ENCODE measurements around the gene CHN2.

CHN2 gene

DNA sequence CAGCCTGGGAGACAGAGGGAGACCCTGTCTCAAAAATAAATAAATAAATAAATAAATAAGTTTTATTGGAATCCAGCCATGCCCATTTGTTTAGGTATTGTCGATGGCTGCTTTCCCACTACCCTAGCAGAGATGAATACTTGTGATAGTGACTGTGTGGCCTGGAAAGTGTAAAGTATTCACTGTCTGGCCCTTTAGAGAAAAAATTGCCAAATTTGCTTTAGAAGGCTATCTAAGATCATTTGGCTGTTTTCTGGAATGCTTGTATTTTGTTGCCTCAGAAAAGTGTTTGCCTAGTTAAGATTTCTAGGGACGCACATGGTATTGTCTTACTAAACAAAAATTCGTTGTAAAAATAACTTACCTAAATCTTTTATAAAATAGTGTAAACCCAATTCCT is 35.4 kb downstream of the CHN2 start:
- TF ChIP-seq, protein P1, sequence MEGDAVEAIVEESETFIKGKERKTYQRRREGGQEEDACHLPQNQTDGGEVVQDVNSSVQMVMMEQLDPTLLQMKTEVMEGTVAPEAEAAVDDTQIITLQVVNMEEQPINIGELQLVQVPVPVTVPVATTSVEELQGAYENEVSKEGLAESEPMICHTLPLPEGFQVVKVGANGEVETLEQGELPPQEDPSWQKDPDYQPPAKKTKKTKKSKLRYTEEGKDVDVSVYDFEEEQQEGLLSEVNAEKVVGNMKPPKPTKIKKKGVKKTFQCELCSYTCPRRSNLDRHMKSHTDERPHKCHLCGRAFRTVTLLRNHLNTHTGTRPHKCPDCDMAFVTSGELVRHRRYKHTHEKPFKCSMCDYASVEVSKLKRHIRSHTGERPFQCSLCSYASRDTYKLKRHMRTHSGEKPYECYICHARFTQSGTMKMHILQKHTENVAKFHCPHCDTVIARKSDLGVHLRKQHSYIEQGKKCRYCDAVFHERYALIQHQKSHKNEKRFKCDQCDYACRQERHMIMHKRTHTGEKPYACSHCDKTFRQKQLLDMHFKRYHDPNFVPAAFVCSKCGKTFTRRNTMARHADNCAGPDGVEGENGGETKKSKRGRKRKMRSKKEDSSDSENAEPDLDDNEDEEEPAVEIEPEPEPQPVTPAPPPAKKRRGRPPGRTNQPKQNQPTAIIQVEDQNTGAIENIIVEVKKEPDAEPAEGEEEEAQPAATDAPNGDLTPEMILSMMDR (IDR thresholded peaks at IDR 0.05; ENCODE audit: insufficient read depth, low read length, poor library complexity, severe bottlenecking), result no peak
- TF ChIP-seq EZH2phosphoT487 (conservative IDR thresholded peaks at IDR 0.05; ENCODE audit: low read length), result no peak
- no peaks in the 10 kb centered on the region for H3K9me3 ChIP-seq (ENCODE audit: insufficient read depth, low read length)
- H3K27ac ChIP-seq (ENCODE audit: low read depth, low read length), result no peak overlapping the region
- H3K9me2 ChIP-seq (replicated peaks; ENCODE audit: insufficient read depth, low read length), result no peaks in the 10 kb centered on the region
- no peaks in the 10 kb centered on the region for H3K79me2 ChIP-seq (ENCODE audit: insufficient read depth, low read length)
- H3K4me2 ChIP-seq (ENCODE audit: low read depth, low read length, poor library complexity, severe bottlenecking), result no peak overlapping the region
- H3F3A ChIP-seq (ENCODE audit: insufficient read depth), result no peaks in the 10 kb centered on the region
- no peak overlapping the region for H3K9ac ChIP-seq (ENCODE audit: low read length)
- no peaks in the 10 kb centered on the region for H4K20me1 ChIP-seq (ENCODE audit: low read depth, low read length)
- H3K27me3 ChIP-seq (ENCODE audit: low read length), result no peaks in the 10 kb centered on the region
- no peaks in the 10 kb centered on the region for H3K36me3 ChIP-seq (ENCODE audit: low read length)
- no peak overlapping the region for H3K4me3 ChIP-seq (ENCODE audit: insufficient read depth, low read length, poor library complexity, severe bottlenecking)
- H2AFZ ChIP-seq (ENCODE audit: low read depth, low read length, severe bottlenecking), result no peak overlapping the region

DNA sequence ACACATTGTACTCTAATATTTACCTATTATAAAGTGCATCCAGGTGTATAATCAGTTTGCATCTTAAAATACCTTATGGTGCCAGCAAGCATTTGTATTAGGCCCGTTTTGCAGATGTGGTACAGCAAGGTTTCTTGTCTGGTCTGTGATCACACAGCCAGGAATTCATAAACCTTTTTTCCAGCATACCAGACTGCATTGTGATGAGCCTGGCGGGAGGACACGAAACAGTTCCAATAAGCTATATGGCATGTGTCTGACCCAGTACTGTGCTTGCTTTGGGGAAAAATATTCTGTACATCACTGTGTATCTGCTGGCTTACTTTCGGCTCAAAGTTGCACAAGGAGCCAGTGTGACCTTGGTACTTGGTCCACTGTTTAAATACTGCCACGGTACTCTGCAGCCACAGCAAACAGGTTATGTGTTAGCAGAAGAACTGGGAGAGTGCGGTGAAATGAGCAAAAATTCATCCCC is 36.3 kb downstream of the CHN2 start:
- H3K9ac ChIP-seq (ENCODE audit: low read length), result no peak overlapping the region
- no peaks in the 10 kb centered on the region for H3K79me2 ChIP-seq (ENCODE audit: insufficient read depth, low read length)
- no peaks in the 10 kb centered on the region for H3K36me3 ChIP-seq (ENCODE audit: low read length)
- H2AFZ ChIP-seq (ENCODE audit: low read depth, low read length, severe bottlenecking), result no peak overlapping the region
- H3K27ac ChIP-seq (ENCODE audit: low read depth, low read length), result no peak overlapping the region
- no peaks in the 10 kb centered on the region for H4K20me1 ChIP-seq (ENCODE audit: low read depth, low read length)
- no peaks in the 10 kb centered on the region for H3F3A ChIP-seq (ENCODE audit: insufficient read depth)
- no peaks in the 10 kb centered on the region for H3K27me3 ChIP-seq (ENCODE audit: low read length)
- H3K9me3 ChIP-seq (ENCODE audit: insufficient read depth, low read length), result no peaks in the 10 kb centered on the region
- no peak for TF ChIP-seq EZH2phosphoT487 (conservative IDR thresholded peaks at IDR 0.05; ENCODE audit: low read length)
- TF ChIP-seq, protein P1 (IDR thresholded peaks at IDR 0.05; ENCODE audit: insufficient read depth, low read length, poor library complexity, severe bottlenecking), result no peak
- no peak overlapping the region for H3K4me3 ChIP-seq (ENCODE audit: insufficient read depth, low read length, poor library complexity, severe bottlenecking)
- no peak overlapping the region for H3K4me2 ChIP-seq (ENCODE audit: low read depth, low read length, poor library complexity, severe bottlenecking)
- H3K9me2 ChIP-seq (replicated peaks; ENCODE audit: insufficient read depth, low read length), result no peaks in the 10 kb centered on the region

DNA sequence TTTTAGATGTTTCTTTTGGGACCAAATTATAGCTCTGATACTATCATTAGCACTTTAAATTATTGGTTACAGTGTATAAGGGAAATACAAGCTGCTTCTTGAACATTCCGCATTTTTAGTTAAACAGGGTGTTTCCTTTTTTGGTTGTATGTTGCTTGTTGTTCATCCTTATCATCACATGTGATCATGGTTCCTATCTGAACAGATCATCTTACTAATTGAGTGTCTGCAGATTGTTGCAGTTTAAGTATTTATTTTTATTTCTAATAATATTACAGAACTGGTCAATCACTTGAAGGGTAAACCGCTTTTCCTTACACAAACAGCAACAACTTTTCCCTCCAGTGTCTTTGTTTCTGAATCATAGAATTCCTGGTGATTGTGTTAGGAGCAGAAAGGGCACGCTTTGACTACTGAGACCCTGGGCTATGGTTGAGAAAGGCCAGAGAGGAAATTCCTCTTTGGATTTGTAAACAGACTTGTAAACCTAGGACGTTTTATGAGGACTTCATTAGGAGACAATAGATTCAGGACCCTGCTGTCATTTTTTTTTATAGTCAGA is 37.2 kb downstream of the CHN2 start:
- H3K36me3 ChIP-seq (ENCODE audit: low read length), result no peaks in the 10 kb centered on the region
- no peaks in the 10 kb centered on the region for H3K9me2 ChIP-seq (replicated peaks; ENCODE audit: insufficient read depth, low read length)
- no peaks in the 10 kb centered on the region for H3K79me2 ChIP-seq (ENCODE audit: insufficient read depth, low read length)
- H3K4me3 ChIP-seq (ENCODE audit: insufficient read depth, low read length, poor library complexity, severe bottlenecking), result no peak overlapping the region
- H3K4me2 ChIP-seq (ENCODE audit: low read depth, low read length, poor library complexity, severe bottlenecking), result no peak overlapping the region
- H2AFZ ChIP-seq (ENCODE audit: low read depth, low read length, severe bottlenecking), result no peak overlapping the region
- no peaks in the 10 kb centered on the region for H4K20me1 ChIP-seq (ENCODE audit: low read depth, low read length)
- TF ChIP-seq EZH2phosphoT487 (conservative IDR thresholded peaks at IDR 0.05; ENCODE audit: low read length), result no peak
- TF ChIP-seq, protein P1 (IDR thresholded peaks at IDR 0.05; ENCODE audit: insufficient read depth, low read length, poor library complexity, severe bottlenecking), result no peak
- no peaks in the 10 kb centered on the region for H3K27me3 ChIP-seq (ENCODE audit: low read length)
- H3K9me3 ChIP-seq (ENCODE audit: insufficient read depth, low read length), result no peaks in the 10 kb centered on the region
- no peaks in the 10 kb centered on the region for H3F3A ChIP-seq (ENCODE audit: insufficient read depth)
- no peak overlapping the region for H3K9ac ChIP-seq (ENCODE audit: low read length)
- no peak overlapping the region for H3K27ac ChIP-seq (ENCODE audit: low read depth, low read length)
